ENCODE measurements around the gene SOCS1.

GRCh38 chr16:11239644-11240632 lies 16.1 kb downstream of the SOCS1 start:
- TF ChIP-seq, protein P1, sequence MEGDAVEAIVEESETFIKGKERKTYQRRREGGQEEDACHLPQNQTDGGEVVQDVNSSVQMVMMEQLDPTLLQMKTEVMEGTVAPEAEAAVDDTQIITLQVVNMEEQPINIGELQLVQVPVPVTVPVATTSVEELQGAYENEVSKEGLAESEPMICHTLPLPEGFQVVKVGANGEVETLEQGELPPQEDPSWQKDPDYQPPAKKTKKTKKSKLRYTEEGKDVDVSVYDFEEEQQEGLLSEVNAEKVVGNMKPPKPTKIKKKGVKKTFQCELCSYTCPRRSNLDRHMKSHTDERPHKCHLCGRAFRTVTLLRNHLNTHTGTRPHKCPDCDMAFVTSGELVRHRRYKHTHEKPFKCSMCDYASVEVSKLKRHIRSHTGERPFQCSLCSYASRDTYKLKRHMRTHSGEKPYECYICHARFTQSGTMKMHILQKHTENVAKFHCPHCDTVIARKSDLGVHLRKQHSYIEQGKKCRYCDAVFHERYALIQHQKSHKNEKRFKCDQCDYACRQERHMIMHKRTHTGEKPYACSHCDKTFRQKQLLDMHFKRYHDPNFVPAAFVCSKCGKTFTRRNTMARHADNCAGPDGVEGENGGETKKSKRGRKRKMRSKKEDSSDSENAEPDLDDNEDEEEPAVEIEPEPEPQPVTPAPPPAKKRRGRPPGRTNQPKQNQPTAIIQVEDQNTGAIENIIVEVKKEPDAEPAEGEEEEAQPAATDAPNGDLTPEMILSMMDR (IDR thresholded peaks at IDR 0.05): no peak
- TF ChIP-seq GABPA (IDR thresholded peaks at IDR 0.05; ENCODE audit: low read depth) (no peak), EP300 (IDR thresholded peaks at IDR 0.05; ENCODE audit: borderline replicate concordance in 1 of 2, low read depth in 1 of 2, low read length in 1 of 2) (no peak), TEAD4 (IDR thresholded peaks at IDR 0.05; ENCODE audit: borderline replicate concordance, insufficient read depth) (no peak), RCOR1 (IDR thresholded peaks at IDR 0.05; ENCODE audit: low read length) (no peak), TAF1 (IDR thresholded peaks at IDR 0.05; ENCODE audit: borderline replicate concordance, low read depth, low read length) (no peak), MEF2A (IDR thresholded peaks at IDR 0.05; ENCODE audit: borderline replicate concordance, low read depth) (no peak), RFX5 (IDR thresholded peaks at IDR 0.05; ENCODE audit: low read length) (no peak)
- TF ChIP-seq, protein P2, sequence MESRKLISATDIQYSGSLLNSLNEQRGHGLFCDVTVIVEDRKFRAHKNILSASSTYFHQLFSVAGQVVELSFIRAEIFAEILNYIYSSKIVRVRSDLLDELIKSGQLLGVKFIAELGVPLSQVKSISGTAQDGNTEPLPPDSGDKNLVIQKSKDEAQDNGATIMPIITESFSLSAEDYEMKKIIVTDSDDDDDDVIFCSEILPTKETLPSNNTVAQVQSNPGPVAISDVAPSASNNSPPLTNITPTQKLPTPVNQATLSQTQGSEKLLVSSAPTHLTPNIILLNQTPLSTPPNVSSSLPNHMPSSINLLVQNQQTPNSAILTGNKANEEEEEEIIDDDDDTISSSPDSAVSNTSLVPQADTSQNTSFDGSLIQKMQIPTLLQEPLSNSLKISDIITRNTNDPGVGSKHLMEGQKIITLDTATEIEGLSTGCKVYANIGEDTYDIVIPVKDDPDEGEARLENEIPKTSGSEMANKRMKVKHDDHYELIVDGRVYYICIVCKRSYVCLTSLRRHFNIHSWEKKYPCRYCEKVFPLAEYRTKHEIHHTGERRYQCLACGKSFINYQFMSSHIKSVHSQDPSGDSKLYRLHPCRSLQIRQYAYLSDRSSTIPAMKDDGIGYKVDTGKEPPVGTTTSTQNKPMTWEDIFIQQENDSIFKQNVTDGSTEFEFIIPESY (IDR thresholded peaks at IDR 0.05; ENCODE audit: borderline replicate concordance, low read depth): no peak
- TF ChIP-seq, protein P3, sequence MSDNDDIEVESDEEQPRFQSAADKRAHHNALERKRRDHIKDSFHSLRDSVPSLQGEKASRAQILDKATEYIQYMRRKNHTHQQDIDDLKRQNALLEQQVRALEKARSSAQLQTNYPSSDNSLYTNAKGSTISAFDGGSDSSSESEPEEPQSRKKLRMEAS (IDR thresholded peaks at IDR 0.05; ENCODE audit: low read depth): no peak
